Loucy (cell line): ENCODE results near the gene KLHL8.

Experiments used
- CTCF ChIP-seq: fragments of 200-600 bp; sonication (generic); conservative IDR thresholded peaks from 2 replicates; pipeline ENCODE4 v1.5.1; 2014; ENCODE audit warnings: mild to moderate bottlenecking, antibody characterized with exemption, low read length
- EZH2phosphoT487 ChIP-seq: fragments of 200-600 bp; IDR thresholded peaks from 2 replicates; pipeline ENCODE4 v1.6.1; 2018; ENCODE audit warnings: antibody characterized with exemption, mild to moderate bottlenecking, moderate library complexity, borderline replicate concordance

- no peak for TF ChIP-seq CTCF
- no peak for TF ChIP-seq EZH2phosphoT487
Measured at GRCh38 chr4:87260477-87260876, 40.1 kb upstream of the KLHL8 start.
